ENCODE measurements around the gene SBDS.
"Not testable (repeated sequence)": the region's sequence is repeated elsewhere in the genome, so short reads cannot be mapped to it uniquely, and the experiment has no call there.

Gene SBDS

GRCh38 chr7:66995050-66995776 lies at the start of gene SBDS:
SBDS (minus strand) TSS chr7:66995586; CDS start chr7:66995417, 169 bp downstream.
- DNase-seq (ENCODE audit: low spot score), result peak; percentile 99

GRCh38 chr7:67043559-67043930 lies 48.2 kb upstream of the SBDS start:
- DNase-seq (ENCODE audit: low spot score), result not testable (repeated sequence)

- DNase-seq (ENCODE audit: low spot score), result peak; percentile 80
These were observed 47.6 kb upstream of the SBDS start for GRCh38 chr7:67042781-67043558.

- DNase-seq (ENCODE audit: low spot score), result not testable (repeated sequence)
These were observed 45.4 kb upstream of the SBDS start for GRCh38 chr7:67040832-67041231.

- DNase-seq (ENCODE audit: low spot score), result peak; percentile 84
These were observed 41.3 kb upstream of the SBDS start for GRCh38 chr7:67036432-67037395.

- DNase-seq (ENCODE audit: low spot score), result no peak
These were observed 37.9 kb upstream of the SBDS start for GRCh38 chr7:67033251-67033650.

- not testable (repeated sequence) for DNase-seq (ENCODE audit: low spot score)
These were observed 36.3 kb upstream of the SBDS start for GRCh38 chr7:67031685-67032084.

GRCh38 chr7:67025459-67025858 lies 30.1 kb upstream of the SBDS start:
- not testable (repeated sequence) for DNase-seq (ENCODE audit: low spot score)

GRCh38 chr7:67022511-67022910 lies 27.1 kb upstream of the SBDS start:
- peak; percentile 39 for DNase-seq (ENCODE audit: low spot score)

- DNase-seq (ENCODE audit: low spot score), result peak; percentile 37
These were observed 25.9 kb upstream of the SBDS start for GRCh38 chr7:67021260-67021659.

- peak; percentile 44 for DNase-seq (ENCODE audit: low spot score)
These were observed 24.4 kb upstream of the SBDS start for GRCh38 chr7:67019562-67020390.

GRCh38 chr7:67018940-67019339 lies 23.6 kb upstream of the SBDS start:
- no peak for DNase-seq (ENCODE audit: low spot score)

- DNase-seq (ENCODE audit: low spot score), result not testable (repeated sequence)
These were observed 22.6 kb upstream of the SBDS start for GRCh38 chr7:67017971-67018370.

GRCh38 chr7:67014076-67014622 lies 18.8 kb upstream of the SBDS start:
- DNase-seq (ENCODE audit: low spot score), result not testable (repeated sequence)

GRCh38 chr7:67009677-67010076 lies 14.3 kb upstream of the SBDS start:
- not testable (repeated sequence) for DNase-seq (ENCODE audit: low spot score)

GRCh38 chr7:67008260-67008659 lies 12.9 kb upstream of the SBDS start:
- DNase-seq (ENCODE audit: low spot score), result no peak

- DNase-seq (ENCODE audit: low spot score), result no peak
These were observed 11.6 kb upstream of the SBDS start for GRCh38 chr7:67006965-67007364.

GRCh38 chr7:67004145-67004544 lies 8.8 kb upstream of the SBDS start:
- not testable (repeated sequence) for DNase-seq (ENCODE audit: low spot score)

- DNase-seq (ENCODE audit: low spot score), result peak; percentile 7
These were observed 5.3 kb upstream of the SBDS start for GRCh38 chr7:67000601-67001258.

- DNase-seq (ENCODE audit: low spot score), result peak; percentile 99
These were observed 1.2 kb upstream of the SBDS start, which contains the start of gene TYW1 for GRCh38 chr7:66996444-66997191. TYW1 (plus strand) TSS chr7:66996833; CDS start chr7:66996979, 146 bp downstream.

Data from Ammon's horn (tissue), 1 donor.